HepG2 (cell line): ENCODE data around the gene SASS6. TPM values are rescaled to one million over a fixed set of nuclear protein-coding genes. Genes with fewer than 3 reads are reported as not detected.
A peak's percentile ranks its signal among the peaks of the same experiment; 100 is the strongest.

ENCODE experiments used
- ATAC-seq: fragments of 200-7000 bp; cut with Tn5 transposase; 3 replicates; pipeline ENCODE4 v1.9.1; 2020; ENCODE audit warnings: mild to moderate bottlenecking, moderate library complexity
- BruUV-seq: library from RNA; stranded (reverse); fragments of 400-500 nt; replicated peaks from 2 replicates; lab custom pipeline; 2021; lab: Mats Ljungman, UMichigan
- CTCF ChIA-PET: fragments of 300-600 bp; formaldehyde crosslinking; extraction: SDS; loops from one replicate; lab custom pipeline; 2021; ENCODE audit warnings: low total read pairs, inconsistent platforms, low intra/inter-chr PET ratio; lab: Yijun Ruan, JAX
- POLR2A ChIA-PET: fragments of 350-600 bp; sonication (Branson Sonifier 250); formaldehyde crosslinking; loops from one replicate; lab custom pipeline; 2020; ENCODE audit warnings: antibody characterized with exemption, inconsistent platforms; lab: Yijun Ruan, JAX
- DNase-seq: peaks from one replicate; pipeline ENCODE4 v3.0.0-alpha.2; 2015; ENCODE audit warnings: low spot score
- FAIRE-seq: peaks from 3 replicates; lab custom pipeline; 2011; peaks lifted over from hg19 to GRCh38; lab: Jason Lieb, UNC
- H2AFZ ChIP-seq: one replicate; pipeline ENCODE4 v1.6.1; 2011; ENCODE audit warnings: low read length, inconsistent platforms
- H3K27ac ChIP-seq: fragments of 300-600 bp; 3 replicates; pipeline ENCODE4 v1.8.0; 2011; ENCODE audit warnings: mixed run types, mild to moderate bottlenecking, mixed read lengths, low read length, inconsistent platforms; ENCODE audit not compliant: insufficient read depth; ENCODE audit errors: extremely low read length
- H3K27me3 ChIP-seq, 2 experiments: fragments of 200-600 bp in 1 of 2; 2 replicates in 1 of 2; 3 replicates in 1 of 2; pipeline versions ENCODE4 v1.6.0 to v1.8.0; 2011; ENCODE audit warnings: low read length in 2 of 2, mild to moderate bottlenecking in 2 of 2, moderate library complexity in 2 of 2, inconsistent platforms in 1 of 2; ENCODE audit not compliant: insufficient read depth in 2 of 2, control insufficient read depth in 1 of 2
- H3K36me3 ChIP-seq, 2 experiments: fragments of 200-600 bp in 1 of 2; replicated peaks in 1 of 2; 2 replicates in 1 of 2; 3 replicates in 1 of 2; pipeline versions ENCODE4 v1.5.1 to v1.8.0; 2011; ENCODE audit warnings: low read length in 2 of 2, inconsistent platforms in 1 of 2; ENCODE audit not compliant: insufficient read depth in 2 of 2, control insufficient read depth in 1 of 2
- H3K4me1 ChIP-seq: 2 replicates; pipeline ENCODE4 v1.5.1; 2012; ENCODE audit warnings: low read length, inconsistent platforms; ENCODE audit not compliant: insufficient read depth
- H3K4me2 ChIP-seq: 2 replicates; pipeline ENCODE4 v1.6.0; 2011; ENCODE audit warnings: low read depth, low read length, inconsistent platforms
- H3K4me3 ChIP-seq, 3 experiments: fragments of 200-600 bp in 1 of 3; sonication (generic), shearing (Covaris generic) in 1 of 3; replicated peaks in 1 of 3; 2 replicates each; pipeline ENCODE4 v1.5.1; 2011 to 2016; ENCODE audit warnings: low read length in 3 of 3, inconsistent platforms in 2 of 3, low read depth in 2 of 3, mild to moderate bottlenecking in 2 of 3, control low read depth in 1 of 3, mixed read lengths in 1 of 3; ENCODE audit not compliant: insufficient read depth in 1 of 3
- H3K79me2 ChIP-seq: one replicate; pipeline ENCODE4 v1.6.1; 2011; ENCODE audit warnings: low read length, inconsistent platforms; ENCODE audit not compliant: insufficient read depth
- H3K9ac ChIP-seq: 2 replicates; pipeline ENCODE4 v1.6.0; 2011; ENCODE audit warnings: mild to moderate bottlenecking, low read depth, low read length, inconsistent platforms; ENCODE audit not compliant: insufficient read depth
- H3K9me3 ChIP-seq: 2 replicates; pipeline ENCODE4 v1.5.1; 2012; ENCODE audit warnings: mild to moderate bottlenecking, low read length
- H4K20me1 ChIP-seq: 2 replicates; pipeline ENCODE4 v1.6.0; 2011; ENCODE audit warnings: inconsistent platforms, mild to moderate bottlenecking, low read length, moderate library complexity; ENCODE audit not compliant: insufficient read depth
- HOXA3 ChIP-seq: sonication (generic); formaldehyde crosslinking; IDR thresholded peaks from 2 replicates; pipeline ENCODE4 v1.5.0; 2020; ENCODE audit warnings: missing genetic modification reagents
- ZFP36L1 ChIP-seq: sonication (generic); formaldehyde crosslinking; IDR thresholded peaks from 2 replicates; pipeline ENCODE4 v1.8.0; 2022; ENCODE audit warnings: mild to moderate bottlenecking, missing genetic modification reagents, moderate library complexity
- ZNF747 ChIP-seq: sonication (generic); formaldehyde crosslinking; IDR thresholded peaks from 2 replicates; pipeline ENCODE4 v1.8.1; 2023; ENCODE audit warnings: missing genetic modification reagents, mild to moderate bottlenecking, borderline replicate concordance
- WGBS: methylation state at CpG from one replicate; pipeline ENCODE4 v1.1.6; 2017; ENCODE audit warnings: low lambda C conversion rate; 5-methylcytosine and 5-hydroxymethylcytosine counted together
- in situ Hi-C: cut with HindIII; loops from 2 replicates; pipeline ENCODE4 v1.10.0; 2017; ENCODE audit warnings: low pct_unique_long_range_greater_than_20kb; ENCODE audit not compliant: extremely low pct_ligation_motif_present
- intact Hi-C: fragments of 100-400 bp; cut with micrococcal nuclease; formaldehyde crosslinking; loops from one replicate; pipeline ENCODE4 v1.10.0; 2022; ENCODE audit not compliant: unreplicated experiment
- polyA plus RNA-seq, 8 experiments: library from polyadenylated mRNA; depleted of rRNA in 3 of 8; stranded (reverse) in 7 of 8; unstranded in 1 of 8; fragments of >200 nt; fragmentation: Illumina TruSeq in 4 of 8; extraction: Trizol in 4 of 8; gene quantifications; 2 replicates each; pipeline versions ENCODE4 v1.2.1 to v1.2.3, GENCODE V29; 2011 to 2016; ENCODE audit warnings: low read depth in 4 of 8, missing spikeins in 1 of 8, mixed read lengths in 1 of 8; ENCODE audit not compliant: insufficient read depth in 1 of 8
- total RNA-seq, 5 experiments: library from RNA; depleted of rRNA; stranded (reverse); fragments of >200 nt; fragmentation: Illumina TruSeq; extraction: Trizol; gene quantifications; 2 replicates each; pipeline ENCODE4 v1.2.3, GENCODE V29; 2016; ENCODE audit warnings: low read depth in 1 of 5
- TF ChIP-seq, protein P1 (sequence below): IDR thresholded peaks from 2 replicates; pipeline ENCODE4 v1.6.1; 2016; ENCODE audit warnings: low read depth, control low read depth
- TF ChIP-seq, protein P2 (sequence below): sonication (generic); formaldehyde crosslinking; conservative IDR thresholded peaks from 2 replicates; pipeline ENCODE4 v1.8.0; 2022; ENCODE audit warnings: missing genetic modification reagents

Gene SASS6
- total and polyA plus RNA-seq, 2 of the 13 experiments (the other 11 are each of a cell fraction or from before 2014, with no cell fraction given) = 2.3 to 10.7 TPM

DNA sequence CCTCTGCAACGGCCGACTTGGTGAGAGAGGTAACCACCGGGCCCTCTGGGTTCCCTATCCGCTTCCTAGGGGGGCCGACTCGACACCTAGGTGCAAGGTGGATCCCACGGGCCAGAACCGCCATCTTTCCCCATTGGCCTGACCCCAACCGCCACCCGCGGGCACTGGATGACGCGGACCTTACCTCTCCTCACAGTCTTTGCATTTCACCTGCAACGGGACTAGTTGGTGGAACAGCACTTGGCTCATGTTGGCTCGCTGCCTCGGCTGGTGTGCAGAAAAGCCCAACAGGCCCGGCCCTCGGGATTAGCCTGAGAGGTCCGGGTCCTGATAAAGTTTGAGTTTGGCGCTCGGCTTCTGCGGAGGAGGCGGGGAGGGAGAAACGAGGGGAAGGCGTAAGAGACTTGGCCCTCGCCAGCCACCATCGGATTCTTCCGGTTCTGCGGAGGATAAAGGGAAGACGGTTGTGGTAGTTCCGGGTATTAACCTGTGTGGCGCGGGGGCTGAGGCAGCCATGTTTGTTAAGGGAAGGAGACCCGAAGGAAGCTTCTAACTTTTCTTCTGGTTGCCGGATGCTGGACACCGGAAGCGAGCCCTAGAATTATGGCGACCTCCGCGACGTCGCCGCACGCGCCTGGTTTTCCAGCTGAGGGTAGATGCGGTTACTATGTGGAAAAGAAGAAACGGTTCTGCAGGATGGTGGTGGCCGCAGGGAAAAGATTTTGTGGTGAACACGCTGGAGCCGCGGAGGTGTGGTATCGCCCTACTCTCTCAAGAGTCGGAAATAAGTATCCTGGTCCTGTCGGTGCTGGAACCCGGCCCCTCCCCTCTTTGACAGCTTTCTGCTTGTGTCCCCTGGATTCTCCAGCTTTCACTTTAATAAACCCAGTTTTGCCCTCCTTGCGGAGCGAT, at the start of gene SASS6, which contains the start of gene TRMT13 (continued):
- TF ChIP-seq ZNF747 (CRISPR knock-in tag) = peak; percentile 78; the same call in 1 of the 2 replicates

DNA sequence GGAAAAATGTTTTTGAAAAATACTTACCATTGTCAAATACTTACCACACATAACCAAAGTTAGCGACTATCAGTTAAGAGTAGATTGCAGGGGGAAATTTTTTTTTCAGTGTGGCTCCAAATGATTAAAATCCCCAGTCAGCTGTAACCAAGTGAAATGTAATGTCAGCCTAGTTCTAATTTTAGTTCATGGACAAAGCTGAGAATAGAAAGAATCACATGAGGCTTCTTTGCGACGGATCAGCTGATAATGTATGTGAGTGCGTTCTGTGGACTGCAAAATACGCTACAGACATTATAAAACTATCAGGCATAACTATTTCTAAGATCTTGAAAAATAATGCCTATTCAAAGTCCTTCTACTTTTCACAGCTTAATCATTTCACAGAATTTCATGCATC, 45.4 kb upstream of the SASS6 start, which contains the start of gene LRRC39:
Gene LRRC39, minus strand, starts transcription at position 166 of the 400 bp plus-strand sequence. CDS start 9,740 bp downstream, outside the sequence.
- H3K4me2 ChIP-seq = no peak within 1 kb of the TSS
- intact Hi-C loops (no loop called here), in situ Hi-C loops (no loop called here)
- no peak within 1 kb of the TSS for H3K27ac ChIP-seq
- no peak for DNase-seq
- H3K4me3 ChIP-seq = no peak within 1 kb of the TSS
- ATAC-seq = no peak
- H3K79me2 ChIP-seq = no peaks in the 10 kb centered on the region
- no peaks in the 10 kb centered on the region for H3K36me3 ChIP-seq
- no peaks in the 10 kb centered on the region for H3K27me3 ChIP-seq
- no peak within 1 kb of the TSS for H2AFZ ChIP-seq
- H4K20me1 ChIP-seq = no peaks in the 10 kb centered on the region
- ChIA-PET POLR2A (no interaction called here), CTCF (no interaction called here)
- H3K9ac ChIP-seq = no peak within 1 kb of the TSS
- FAIRE-seq = no peak
- H3K9me3 ChIP-seq = no peaks in the 10 kb centered on the region
- TF ChIP-seq HOXA3 (CRISPR knock-in tag) (no peak), ZFP36L1 (no peak)
- TF ChIP-seq, protein P1, sequence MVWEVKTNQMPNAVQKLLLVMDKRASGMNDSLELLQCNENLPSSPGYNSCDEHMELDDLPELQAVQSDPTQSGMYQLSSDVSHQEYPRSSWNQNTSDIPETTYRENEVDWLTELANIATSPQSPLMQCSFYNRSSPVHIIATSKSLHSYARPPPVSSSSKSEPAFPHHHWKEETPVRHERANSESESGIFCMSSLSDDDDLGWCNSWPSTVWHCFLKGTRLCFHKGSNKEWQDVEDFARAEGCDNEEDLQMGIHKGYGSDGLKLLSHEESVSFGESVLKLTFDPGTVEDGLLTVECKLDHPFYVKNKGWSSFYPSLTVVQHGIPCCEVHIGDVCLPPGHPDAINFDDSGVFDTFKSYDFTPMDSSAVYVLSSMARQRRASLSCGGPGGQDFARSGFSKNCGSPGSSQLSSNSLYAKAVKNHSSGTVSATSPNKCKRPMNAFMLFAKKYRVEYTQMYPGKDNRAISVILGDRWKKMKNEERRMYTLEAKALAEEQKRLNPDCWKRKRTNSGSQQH (CRISPR knock-in tag) = no peak
- TF ChIP-seq, protein P2, sequence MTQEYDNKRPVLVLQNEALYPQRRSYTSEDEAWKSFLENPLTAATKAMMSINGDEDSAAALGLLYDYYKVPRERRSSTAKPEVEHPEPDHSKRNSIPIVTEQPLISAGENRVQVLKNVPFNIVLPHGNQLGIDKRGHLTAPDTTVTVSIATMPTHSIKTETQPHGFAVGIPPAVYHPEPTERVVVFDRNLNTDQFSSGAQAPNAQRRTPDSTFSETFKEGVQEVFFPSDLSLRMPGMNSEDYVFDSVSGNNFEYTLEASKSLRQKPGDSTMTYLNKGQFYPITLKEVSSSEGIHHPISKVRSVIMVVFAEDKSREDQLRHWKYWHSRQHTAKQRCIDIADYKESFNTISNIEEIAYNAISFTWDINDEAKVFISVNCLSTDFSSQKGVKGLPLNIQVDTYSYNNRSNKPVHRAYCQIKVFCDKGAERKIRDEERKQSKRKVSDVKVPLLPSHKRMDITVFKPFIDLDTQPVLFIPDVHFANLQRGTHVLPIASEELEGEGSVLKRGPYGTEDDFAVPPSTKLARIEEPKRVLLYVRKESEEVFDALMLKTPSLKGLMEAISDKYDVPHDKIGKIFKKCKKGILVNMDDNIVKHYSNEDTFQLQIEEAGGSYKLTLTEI (CRISPR knock-in tag) = no peak
- no TSS peak for BruUV-seq
- H3K4me1 ChIP-seq = no peaks in the 10 kb centered on the region
- WGBS = 65% methylated on average over 5 of the region's 5 CpGs
